HPDE6-E6E7 (cell line): ENCODE results near the gene CCDC40.

Source experiments
- DNase-seq: peaks from one replicate; pipeline ENCODE4 v3.0.0; 2011; ENCODE audit warnings: missing footprints; ENCODE audit errors: extremely low spot score

Gene CCDC40

GRCh38 chr17:80112471-80113032 lies 76.1 kb downstream of the CCDC40 start:
- no peak for DNase-seq

- DNase-seq: no peak
Measured at GRCh38 chr17:80113033-80113484, 76.6 kb downstream of the CCDC40 start.

- no peak for DNase-seq
Measured at GRCh38 chr17:80114758-80115157, 78.3 kb downstream of the CCDC40 start.

- DNase-seq: no peak
Measured at GRCh38 chr17:80115159-80115558, 78.7 kb downstream of the CCDC40 start.

- DNase-seq: no peak
Measured at GRCh38 chr17:80116276-80116920, 80.0 kb downstream of the CCDC40 start.

- no peak for DNase-seq
Measured at GRCh38 chr17:80116921-80117380, 80.5 kb downstream of the CCDC40 start.

GRCh38 chr17:80117491-80118401 lies 81.3 kb downstream of the CCDC40 start:
- no peak for DNase-seq

- no peak for DNase-seq
Measured at GRCh38 chr17:80118601-80119270, 82.3 kb downstream of the CCDC40 start.

GRCh38 chr17:80119271-80119791 lies 82.9 kb downstream of the CCDC40 start:
- DNase-seq: no peak

GRCh38 chr17:80119839-80120238 lies 83.4 kb downstream of the CCDC40 start:
- DNase-seq: no peak

- no peak for DNase-seq
Measured at GRCh38 chr17:80122026-80122575, 85.7 kb downstream of the CCDC40 start.

GRCh38 chr17:80122926-80123505 lies 86.6 kb downstream of the CCDC40 start:
- DNase-seq: no peak

- DNase-seq: no peak
Measured at GRCh38 chr17:80123791-80124190, 87.3 kb downstream of the CCDC40 start.

GRCh38 chr17:80124351-80124981 lies 88.0 kb downstream of the CCDC40 start:
- DNase-seq: no peak

- no peak for DNase-seq
Measured at GRCh38 chr17:80125656-80126448, 89.4 kb downstream of the CCDC40 start.

GRCh38 chr17:80126449-80126715 lies 89.9 kb downstream of the CCDC40 start:
- DNase-seq: no peak

GRCh38 chr17:80129006-80129565 lies 92.6 kb downstream of the CCDC40 start:
- DNase-seq: no peak

- DNase-seq: no peak
Measured at GRCh38 chr17:80130992-80131391, 94.5 kb downstream of the CCDC40 start.

GRCh38 chr17:80132906-80133625 lies 96.6 kb downstream of the CCDC40 start:
- no peak for DNase-seq
